Measurements from ENCODE around the gene GDPD3. TPM values are rescaled to one million over a fixed set of nuclear protein-coding genes. Genes with fewer than 3 reads are reported as not detected.

Gene GDPD3
- total and polyA plus RNA-seq, 9 of the 15 experiments (the other 6 are each of a cell fraction or from before 2014, with no cell fraction given) = 0.47 to 3.9 (median 1.1) TPM

DNA sequence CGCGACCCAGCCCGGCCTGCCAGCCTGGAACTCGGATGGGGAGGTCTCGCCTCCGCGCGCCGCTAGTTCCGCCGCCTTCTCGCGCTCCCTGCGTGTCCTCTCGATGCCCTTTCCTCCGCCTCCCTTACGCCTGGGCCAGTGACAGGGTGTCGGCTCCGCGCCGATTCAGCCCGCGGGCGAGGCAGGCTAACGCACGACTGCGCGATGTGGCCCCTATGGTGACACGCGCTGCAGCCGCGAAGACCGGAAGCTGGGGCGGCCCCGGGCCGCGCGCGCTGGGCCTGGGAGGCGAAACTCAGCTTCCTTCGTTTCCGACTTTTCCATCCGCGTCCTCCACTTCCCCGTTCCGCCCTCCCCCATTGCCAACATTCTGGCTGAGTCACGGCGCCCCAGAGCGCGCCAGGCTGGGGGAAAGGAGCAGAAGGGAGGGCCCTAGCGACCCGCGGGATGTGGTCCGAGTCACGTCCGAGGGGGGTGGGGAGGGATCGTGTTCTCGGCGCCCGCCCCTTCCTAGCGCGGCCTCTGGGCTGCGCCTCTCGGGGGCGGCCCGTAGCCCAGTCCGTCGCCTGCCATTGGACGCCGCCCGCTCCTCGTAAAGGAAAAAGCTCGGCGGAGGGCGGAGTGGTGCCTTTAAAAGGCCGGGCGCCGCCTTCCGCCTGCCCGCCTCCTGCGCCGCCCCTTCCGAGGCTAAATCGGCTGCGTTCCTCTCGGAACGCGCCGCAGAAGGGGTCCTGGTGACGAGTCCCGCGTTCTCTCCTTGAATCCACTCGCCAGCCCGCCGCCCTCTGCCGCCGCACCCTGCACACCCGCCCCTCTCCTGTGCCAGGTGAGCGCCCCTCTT lies 48.0 kb downstream of the GDPD3 start, which contains the start of gene ALDOA (continued):
- TF ChIP-seq, protein P1, sequence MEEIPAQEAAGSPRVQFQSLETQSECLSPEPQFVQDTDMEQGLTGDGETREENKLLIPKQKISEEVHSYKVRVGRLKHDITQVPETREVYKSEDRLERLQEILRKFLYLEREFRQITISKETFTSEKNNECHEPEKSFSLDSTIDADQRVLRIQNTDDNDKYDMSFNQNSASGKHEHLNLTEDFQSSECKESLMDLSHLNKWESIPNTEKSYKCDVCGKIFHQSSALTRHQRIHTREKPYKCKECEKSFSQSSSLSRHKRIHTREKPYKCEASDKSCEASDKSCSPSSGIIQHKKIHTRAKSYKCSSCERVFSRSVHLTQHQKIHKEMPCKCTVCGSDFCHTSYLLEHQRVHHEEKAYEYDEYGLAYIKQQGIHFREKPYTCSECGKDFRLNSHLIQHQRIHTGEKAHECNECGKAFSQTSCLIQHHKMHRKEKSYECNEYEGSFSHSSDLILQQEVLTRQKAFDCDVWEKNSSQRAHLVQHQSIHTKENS (CRISPR knock-in tag; IDR thresholded peaks at IDR 0.05) = no peak
- TF ChIP-seq ZNF12 (CRISPR knock-in tag; IDR thresholded peaks at IDR 0.05) (no peak), NR4A1 (CRISPR knock-in tag; IDR thresholded peaks at IDR 0.05) (peak; percentile 83; the same call in 1 of the 2 replicates), NR4A1 (tag; IDR thresholded peaks at IDR 0.05) (peak; percentile 91), HNRNPL (IDR thresholded peaks at IDR 0.05; ENCODE audit: low read depth, low read length) (peak; percentile 84; the same call in 1 of the 2 replicates), ZNF717 (CRISPR knock-in tag; IDR thresholded peaks at IDR 0.05) (no peak), ZNF699 (CRISPR knock-in tag; IDR thresholded peaks at IDR 0.05; ENCODE audit: insufficient replicate concordance) (no peak), HEY1 (CRISPR knock-in tag; IDR thresholded peaks at IDR 0.05; ENCODE audit: borderline replicate concordance) (no peak), ETV1 (tag; conservative IDR thresholded peaks at IDR 0.05; ENCODE audit: low read depth) (peak; percentile 95), ELF1 (tag; IDR thresholded peaks at IDR 0.05) (peak; percentile 91), KAT2B (IDR thresholded peaks at IDR 0.05; ENCODE audit: low read depth, low read length) (no peak), ZNF311 (CRISPR knock-in tag; IDR thresholded peaks at IDR 0.05) (no peak), RBBP5 (IDR thresholded peaks at IDR 0.05; ENCODE audit: borderline replicate concordance, insufficient read depth, low read length, poor library complexity, severe bottlenecking) (peak; percentile 86)
- TF ChIP-seq, protein P2, sequence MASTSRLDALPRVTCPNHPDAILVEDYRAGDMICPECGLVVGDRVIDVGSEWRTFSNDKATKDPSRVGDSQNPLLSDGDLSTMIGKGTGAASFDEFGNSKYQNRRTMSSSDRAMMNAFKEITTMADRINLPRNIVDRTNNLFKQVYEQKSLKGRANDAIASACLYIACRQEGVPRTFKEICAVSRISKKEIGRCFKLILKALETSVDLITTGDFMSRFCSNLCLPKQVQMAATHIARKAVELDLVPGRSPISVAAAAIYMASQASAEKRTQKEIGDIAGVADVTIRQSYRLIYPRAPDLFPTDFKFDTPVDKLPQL (IDR thresholded peaks at IDR 0.05; ENCODE audit: extremely low read depth, insufficient read length) = peak; percentile 25
- TF ChIP-seq, protein P3, sequence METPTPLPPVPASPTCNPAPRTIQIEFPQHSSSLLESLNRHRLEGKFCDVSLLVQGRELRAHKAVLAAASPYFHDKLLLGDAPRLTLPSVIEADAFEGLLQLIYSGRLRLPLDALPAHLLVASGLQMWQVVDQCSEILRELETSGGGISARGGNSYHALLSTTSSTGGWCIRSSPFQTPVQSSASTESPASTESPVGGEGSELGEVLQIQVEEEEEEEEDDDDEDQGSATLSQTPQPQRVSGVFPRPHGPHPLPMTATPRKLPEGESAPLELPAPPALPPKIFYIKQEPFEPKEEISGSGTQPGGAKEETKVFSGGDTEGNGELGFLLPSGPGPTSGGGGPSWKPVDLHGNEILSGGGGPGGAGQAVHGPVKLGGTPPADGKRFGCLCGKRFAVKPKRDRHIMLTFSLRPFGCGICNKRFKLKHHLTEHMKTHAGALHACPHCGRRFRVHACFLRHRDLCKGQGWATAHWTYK (CRISPR knock-in tag; IDR thresholded peaks at IDR 0.05) = peak; percentile 96
- TF ChIP-seq, protein P4, sequence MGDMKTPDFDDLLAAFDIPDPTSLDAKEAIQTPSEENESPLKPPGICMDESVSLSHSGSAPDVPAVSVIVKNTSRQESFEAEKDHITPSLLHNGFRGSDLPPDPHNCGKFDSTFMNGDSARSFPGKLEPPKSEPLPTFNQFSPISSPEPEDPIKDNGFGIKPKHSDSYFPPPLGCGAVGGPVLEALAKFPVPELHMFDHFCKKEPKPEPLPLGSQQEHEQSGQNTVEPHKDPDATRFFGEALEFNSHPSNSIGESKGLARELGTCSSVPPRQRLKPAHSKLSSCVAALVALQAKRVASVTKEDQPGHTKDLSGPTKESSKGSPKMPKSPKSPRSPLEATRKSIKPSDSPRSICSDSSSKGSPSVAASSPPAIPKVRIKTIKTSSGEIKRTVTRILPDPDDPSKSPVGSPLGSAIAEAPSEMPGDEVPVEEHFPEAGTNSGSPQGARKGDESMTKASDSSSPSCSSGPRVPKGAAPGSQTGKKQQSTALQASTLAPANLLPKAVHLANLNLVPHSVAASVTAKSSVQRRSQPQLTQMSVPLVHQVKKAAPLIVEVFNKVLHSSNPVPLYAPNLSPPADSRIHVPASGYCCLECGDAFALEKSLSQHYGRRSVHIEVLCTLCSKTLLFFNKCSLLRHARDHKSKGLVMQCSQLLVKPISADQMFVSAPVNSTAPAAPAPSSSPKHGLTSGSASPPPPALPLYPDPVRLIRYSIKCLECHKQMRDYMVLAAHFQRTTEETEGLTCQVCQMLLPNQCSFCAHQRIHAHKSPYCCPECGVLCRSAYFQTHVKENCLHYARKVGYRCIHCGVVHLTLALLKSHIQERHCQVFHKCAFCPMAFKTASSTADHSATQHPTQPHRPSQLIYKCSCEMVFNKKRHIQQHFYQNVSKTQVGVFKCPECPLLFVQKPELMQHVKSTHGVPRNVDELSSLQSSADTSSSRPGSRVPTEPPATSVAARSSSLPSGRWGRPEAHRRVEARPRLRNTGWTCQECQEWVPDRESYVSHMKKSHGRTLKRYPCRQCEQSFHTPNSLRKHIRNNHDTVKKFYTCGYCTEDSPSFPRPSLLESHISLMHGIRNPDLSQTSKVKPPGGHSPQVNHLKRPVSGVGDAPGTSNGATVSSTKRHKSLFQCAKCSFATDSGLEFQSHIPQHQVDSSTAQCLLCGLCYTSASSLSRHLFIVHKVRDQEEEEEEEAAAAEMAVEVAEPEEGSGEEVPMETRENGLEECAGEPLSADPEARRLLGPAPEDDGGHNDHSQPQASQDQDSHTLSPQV (IDR thresholded peaks at IDR 0.05) = peak; percentile 93
- TF ChIP-seq, protein P5, sequence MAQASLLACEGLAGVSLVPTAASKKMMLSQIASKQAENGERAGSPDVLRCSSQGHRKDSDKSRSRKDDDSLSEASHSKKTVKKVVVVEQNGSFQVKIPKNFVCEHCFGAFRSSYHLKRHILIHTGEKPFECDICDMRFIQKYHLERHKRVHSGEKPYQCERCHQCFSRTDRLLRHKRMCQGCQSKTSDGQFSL (CRISPR knock-in tag; IDR thresholded peaks at IDR 0.05) = no peak
- TF ChIP-seq, protein P5 (tag; IDR thresholded peaks at IDR 0.05) = no peak

Data from K562 (cell line).